GM12878 (cell line): ENCODE measurements around the gene HNRNPA0. TPM values are rescaled to one million over a fixed set of nuclear protein-coding genes. Genes with fewer than 3 reads are reported as not detected.
A peak's percentile ranks its signal among the peaks of the same experiment; 100 is the strongest.

ENCODE experiments used
- ATAC-seq: fragments of 200-7000 bp; cut with Tn5 transposase; 3 replicates; pipeline ENCODE4 v1.9.1; 2020; ENCODE audit warnings: mild to moderate bottlenecking, moderate library complexity
- BruUV-seq: library from RNA; stranded (reverse); fragments of 400-500 nt; replicated peaks from 2 replicates; lab custom pipeline; 2021; lab: Mats Ljungman, UMichigan
- CTCF ChIA-PET: fragments of 300-600 bp; sonication (Branson Sonifier 250); formaldehyde crosslinking; extraction: SDS; loops from one replicate; lab custom pipeline; 2021; ENCODE audit warnings: inconsistent platforms; lab: Yijun Ruan, JAX
- POLR2A ChIA-PET: fragments of 350-600 bp; formaldehyde crosslinking; extraction: SDS; loops from one replicate; lab custom pipeline; 2021; ENCODE audit warnings: inconsistent platforms; lab: Charles Lee
- RAD21 ChIA-PET: fragments of 300-600 bp; sonication (Branson Sonifier 250); formaldehyde crosslinking; loops from one replicate; lab custom pipeline; 2023; ENCODE audit warnings: antibody characterized with exemption; ENCODE audit not compliant: unreplicated experiment; lab: Charles Lee
- SMC1A ChIA-PET: fragments of 300-600 bp; sonication (Branson Sonifier 250); formaldehyde crosslinking; loops from one replicate; lab custom pipeline; 2023; ENCODE audit not compliant: unreplicated experiment, uncharacterized antibody; lab: Charles Lee
- DNase-seq: peaks from one replicate; pipeline ENCODE4 v3.0.0-alpha.2; 2011; ENCODE audit warnings: low read depth, low spot score
- FAIRE-seq: peaks from 3 replicates; lab custom pipeline; 2011; peaks lifted over from hg19 to GRCh38; lab: Jason Lieb, UNC
- H2AFZ ChIP-seq: 2 replicates; pipeline ENCODE4 v1.6.0; 2011; ENCODE audit warnings: low read depth, low read length, control low read depth; ENCODE audit not compliant: control insufficient read depth
- H3K27ac ChIP-seq: 2 replicates; pipeline ENCODE4 v1.5.1; 2011; ENCODE audit warnings: control low read depth; ENCODE audit not compliant: control insufficient read depth, insufficient read depth
- H3K27me3 ChIP-seq, 2 experiments: replicated peaks in 1 of 2; 2 replicates each; pipeline versions ENCODE4 v1.6.0 to v1.6.1; 2011; ENCODE audit warnings: low read length in 1 of 2; ENCODE audit not compliant: control insufficient read depth in 2 of 2, insufficient read depth in 2 of 2
- H3K36me3 ChIP-seq, 2 experiments: 2 replicates each; pipeline ENCODE4 v1.5.1; 2011; ENCODE audit warnings: low read length in 1 of 2; ENCODE audit not compliant: control insufficient read depth in 2 of 2, insufficient read depth in 2 of 2
- H3K4me1 ChIP-seq: 2 replicates; pipeline ENCODE4 v1.6.1; 2011; ENCODE audit warnings: mild to moderate bottlenecking, low read length, moderate library complexity, mixed read lengths; ENCODE audit not compliant: control insufficient read depth, insufficient read depth
- H3K4me2 ChIP-seq: 2 replicates; pipeline ENCODE4 v1.6.0; 2011; ENCODE audit warnings: control low read depth; ENCODE audit not compliant: control insufficient read depth, insufficient read depth
- H3K4me3 ChIP-seq: fragments of 200-600 bp; sonication (generic); 2 replicates; pipeline ENCODE4 v1.5.1; 2016
- H3K79me2 ChIP-seq: 2 replicates; pipeline ENCODE4 v1.6.0; 2011; ENCODE audit warnings: low read length; ENCODE audit not compliant: control insufficient read depth, insufficient read depth
- H3K9ac ChIP-seq: 2 replicates; pipeline ENCODE4 v1.8.0; 2011; ENCODE audit warnings: low read length, control low read depth, mixed read lengths; ENCODE audit not compliant: control insufficient read depth, insufficient read depth
- H3K9me3 ChIP-seq: replicated peaks from 3 replicates; pipeline ENCODE4 v1.5.1; 2011; ENCODE audit warnings: mild to moderate bottlenecking, low read length; ENCODE audit not compliant: control insufficient read depth, insufficient read depth
- H4K20me1 ChIP-seq: 2 replicates; pipeline ENCODE4 v1.6.0; 2011; ENCODE audit not compliant: control insufficient read depth, insufficient read depth
- BACH1 ChIP-seq: fragments of 450-650 bp; IDR thresholded peaks from 2 replicates; pipeline ENCODE4 v1.6.1; 2017; ENCODE audit warnings: mild to moderate bottlenecking, borderline replicate concordance
- CBFB ChIP-seq: IDR thresholded peaks from 2 replicates; pipeline ENCODE4 v1.6.1; 2016; ENCODE audit warnings: antibody characterized with exemption, low read depth
- EGR1 ChIP-seq, 2 experiments: IDR thresholded peaks; 1 replicate in 1 of 2; 2 replicates in 1 of 2; pipeline ENCODE4 v1.6.1; 2011 to 2012; ENCODE audit warnings: low read depth in 2 of 2, low read length in 2 of 2, borderline replicate concordance in 1 of 2, mild to moderate bottlenecking in 1 of 2, moderate library complexity in 1 of 2
- ETV6 ChIP-seq, 2 experiments: fragments of 450-650 bp in 1 of 2; IDR thresholded peaks in 1 of 2; conservative IDR thresholded peaks in 1 of 2; 2 replicates each; pipeline ENCODE4 v1.6.1; 2014; ENCODE audit warnings: antibody characterized with exemption in 1 of 2, borderline replicate concordance in 1 of 2, low read depth in 1 of 2, mild to moderate bottlenecking in 1 of 2, moderate library complexity in 1 of 2
- FOS ChIP-seq: IDR thresholded peaks from 3 replicates; pipeline ENCODE4 v1.6.1; 2011; ENCODE audit warnings: borderline replicate concordance; ENCODE audit not compliant: insufficient read length; ENCODE audit errors: extremely low read depth
- GATAD2B ChIP-seq: fragments of 450-650 bp; conservative IDR thresholded peaks from 2 replicates; pipeline ENCODE4 v1.6.1; 2017; ENCODE audit warnings: low read depth, mild to moderate bottlenecking, moderate library complexity
- HCFC1 ChIP-seq: fragments of 150-350 bp; IDR thresholded peaks from 2 replicates; pipeline ENCODE4 v1.6.1; 2014; ENCODE audit warnings: low read length
- LARP7 ChIP-seq: fragments of 450-650 bp; IDR thresholded peaks from 2 replicates; pipeline ENCODE4 v1.6.1; 2017; ENCODE audit warnings: mild to moderate bottlenecking
- MAX ChIP-seq: IDR thresholded peaks from 2 replicates; pipeline ENCODE4 v1.6.1; 2012; ENCODE audit warnings: low read depth, low read length, improper control_type of control experiment
- MTA2 ChIP-seq: fragments of 450-650 bp; IDR thresholded peaks from 2 replicates; pipeline ENCODE4 v1.6.1; 2016; ENCODE audit warnings: low read depth, mild to moderate bottlenecking, moderate library complexity
- NR2C2 ChIP-seq: IDR thresholded peaks from 2 replicates; pipeline ENCODE4 v1.6.1; 2011; ENCODE audit warnings: borderline replicate concordance, low read depth; ENCODE audit not compliant: control insufficient read depth, insufficient read length
- NRF1 ChIP-seq: conservative IDR thresholded peaks from 2 replicates; pipeline ENCODE4 v1.6.1; 2011; ENCODE audit warnings: mild to moderate bottlenecking, low read depth, low read length, improper control_type of control experiment
- PKNOX1 ChIP-seq: fragments of 450-650 bp; IDR thresholded peaks from 2 replicates; pipeline ENCODE4 v1.6.1; 2016; ENCODE audit warnings: mild to moderate bottlenecking
- RB1 ChIP-seq: fragments of 450-650 bp; formaldehyde crosslinking; IDR thresholded peaks from 2 replicates; pipeline ENCODE4 v1.6.1; 2017; ENCODE audit warnings: mild to moderate bottlenecking, borderline replicate concordance
- SMAD1 ChIP-seq: fragments of 450-650 bp; IDR thresholded peaks from 2 replicates; pipeline ENCODE4 v1.6.1; 2018; ENCODE audit warnings: mild to moderate bottlenecking, low read depth; ENCODE audit not compliant: partially characterized antibody
- STAT1 ChIP-seq: fragments of 450-650 bp; conservative IDR thresholded peaks from 2 replicates; pipeline ENCODE4 v1.6.1; 2014; ENCODE audit warnings: antibody characterized with exemption, mild to moderate bottlenecking
- TCF7 ChIP-seq: IDR thresholded peaks from 2 replicates; pipeline ENCODE4 v1.6.1; 2014; ENCODE audit warnings: antibody characterized with exemption, borderline replicate concordance
- YY1 ChIP-seq: IDR thresholded peaks from 2 replicates; pipeline ENCODE4 v1.6.1; 2011; ENCODE audit warnings: low read depth, mild to moderate bottlenecking, low read length
- ZNF384 ChIP-seq: IDR thresholded peaks from 2 replicates; pipeline ENCODE4 v1.6.1; 2012; ENCODE audit warnings: low read depth, mild to moderate bottlenecking, low read length, improper control_type of control experiment, borderline replicate concordance
- ZNF687 ChIP-seq: fragments of 450-650 bp; IDR thresholded peaks from 2 replicates; pipeline ENCODE4 v1.6.1; 2017; ENCODE audit warnings: mild to moderate bottlenecking, moderate library complexity
- WGBS: methylation state at CpG from one replicate; pipeline ENCODE4 v1.1.6; 2016; ENCODE audit warnings: low lambda C conversion rate; ENCODE audit not compliant: insufficient replicate concordance, insufficient coverage; ENCODE audit errors: missing lambda C conversion rate; 5-methylcytosine and 5-hydroxymethylcytosine counted together
- in situ Hi-C: fragments of 300-500 bp; cut with MboI; formaldehyde crosslinking; loops from 9 replicates; pipeline ENCODE4 v1.14.3; 2018; ENCODE audit warnings: mixed read lengths
- intact Hi-C: fragments of 100-400 bp; cut with micrococcal nuclease; formaldehyde crosslinking; loops from one replicate; pipeline ENCODE4 v1.14.2; 2022; ENCODE audit not compliant: unreplicated experiment
- polyA plus RNA-seq, 11 experiments: library from polyadenylated mRNA; depleted of rRNA in 4 of 11; unstranded in 6 of 11; stranded (reverse) in 5 of 11; fragments of >200 nt; fragmentation: Nextera tagmentation in 4 of 11; fragmentation: Illumina TruSeq in 1 of 11; extraction: Ambion mirVana in 4 of 11; extraction: Trizol in 1 of 11; gene quantifications; 1 replicate in 1 of 11; 2 replicates in 10 of 11; pipeline versions ENCODE4 v1.2.1 to v1.2.3, GENCODE V29; 2011 to 2016; ENCODE audit warnings: inconsistent platforms in 2 of 11, missing spikeins in 2 of 11, low read depth in 1 of 11
- total RNA-seq, 4 experiments: library from RNA; depleted of rRNA in 3 of 4; stranded (reverse); fragments of >200 nt in 3 of 4; fragmentation: Illumina TruSeq in 1 of 4; extraction: Trizol in 1 of 4; gene quantifications; 2 replicates each; pipeline versions ENCODE4 v1.2.1 to v1.2.3, GENCODE V29; 2013 to 2021

HNRNPA0 gene
- total and polyA plus RNA-seq, 10 of the 15 experiments (the other 5 are each of a cell fraction or from before 2014, with no cell fraction given) = 6.3 to 45.0 (median 12.5) TPM

DNA sequence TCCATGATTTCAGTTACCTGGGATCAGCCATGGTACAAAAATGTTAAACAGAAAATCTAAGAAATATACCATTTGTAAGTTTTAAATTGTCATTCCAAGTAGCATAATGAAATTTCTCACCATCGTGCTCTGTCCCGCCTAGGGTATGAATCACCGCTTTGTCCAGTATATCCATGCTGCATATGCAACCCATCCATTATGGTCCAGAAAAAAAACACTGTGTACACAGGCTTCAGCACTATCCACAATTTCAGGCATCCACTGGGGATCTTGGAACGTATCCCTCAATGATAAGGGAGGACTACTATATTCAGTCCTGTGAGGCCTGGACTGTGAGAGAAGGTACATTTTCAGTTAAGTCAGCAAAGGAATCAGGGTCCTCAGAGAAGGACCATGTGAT lies 37.6 kb upstream of the HNRNPA0 start (continued):
- TF ChIP-seq YY1 (no peak), BACH1 (no peak), FOS (no peak), HCFC1 (no peak), CBFB (no peak)
- TF ChIP-seq, all 136 proteins: peak for 0

DNA sequence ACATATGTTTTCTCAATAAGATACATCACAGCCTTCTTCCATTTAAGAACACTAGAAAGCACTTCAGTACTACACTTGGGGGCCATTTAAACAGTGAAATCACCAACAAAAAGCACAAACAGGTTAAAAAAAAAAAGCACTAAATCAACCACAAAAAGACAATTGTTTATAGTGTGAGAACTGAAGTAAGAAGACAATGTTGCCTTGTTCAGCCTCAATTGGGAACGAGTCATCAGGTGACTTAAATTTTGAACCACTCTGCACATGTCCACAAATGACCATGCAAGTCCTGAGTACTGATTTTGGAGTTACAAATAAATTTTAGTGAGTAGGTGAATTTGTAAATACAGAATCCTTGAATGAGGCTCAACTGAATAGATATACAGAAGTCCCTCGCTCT lies 37.2 kb upstream of the HNRNPA0 start:
- no peaks in the 10 kb centered on the region for H3K36me3 ChIP-seq
- no TSS peak for BruUV-seq
- ChIA-PET RAD21 (no interaction called here), CTCF (no interaction called here), POLR2A (no interaction called here), SMC1A (interaction anchor here (2.7 kb wide), 1 partner anchor 12 kb away, joined by 8 read pairs; no protein-coding TSS in a partner anchor)
- no peaks in the 10 kb centered on the region; the same call in 2 of the 3 replicates for H3K9me3 ChIP-seq
- FAIRE-seq (no peak), ATAC-seq (peak; percentile 69), DNase-seq (no peak)
- H3K27me3 ChIP-seq = no peaks in the 10 kb centered on the region
- no peaks in the 10 kb centered on the region for H3K4me1 ChIP-seq
- H3K79me2 ChIP-seq = no peaks in the 10 kb centered on the region
- no peak overlapping the region for H3K9ac ChIP-seq
- no peak overlapping the region for H3K27ac ChIP-seq
- no peak overlapping the region for H2AFZ ChIP-seq
- WGBS = 68% methylated on average over 2 of the region's 2 CpGs
- H3K4me2 ChIP-seq = no peak overlapping the region
- intact Hi-C loops (no loop called here), in situ Hi-C loops (no loop called here)
- no peak overlapping the region for H3K4me3 ChIP-seq
- H4K20me1 ChIP-seq = no peaks in the 10 kb centered on the region
- TF ChIP-seq NR2C2 = no peak
- TF ChIP-seq MAX = no peak
- no peak for TF ChIP-seq ETV6 (conservative IDR thresholded peaks at IDR 0.05 in 1 of 2, IDR thresholded peaks at IDR 0.05 in 1 of 2; ENCODE audit: borderline replicate concordance in 1 of 2, low read depth in 1 of 2)
- TF ChIP-seq ZNF384 = no peak
- no peak for TF ChIP-seq GATAD2B
- no peak for TF ChIP-seq PKNOX1
- no peak for TF ChIP-seq SMAD1
- TF ChIP-seq LARP7 = no peak
- no peak for TF ChIP-seq TCF7
- TF ChIP-seq MTA2 = no peak
- TF ChIP-seq EGR1 (IDR thresholded peaks at IDR 0.05; ENCODE audit: borderline replicate concordance in 1 of 2, low read depth in 2 of 2, low read length in 2 of 2) = no peak
- TF ChIP-seq STAT1 = no peak
- no peak for TF ChIP-seq ZNF687
- TF ChIP-seq RB1 = no peak
- no peak for TF ChIP-seq NRF1
